IPS-18a (cell line): ENCODE measurements around the gene CNBD2.
A peak's percentile ranks its signal among the peaks of the same experiment; 100 is the strongest.
"Not testable (repeated sequence)": the region's sequence is repeated elsewhere in the genome, so short reads cannot be mapped to it uniquely, and the experiment has no call there.

ENCODE experiments used
- H3K27ac ChIP-seq: one replicate; pipeline ENCODE4 v1.5.1; 2013; ENCODE audit warnings: low read length
- H3K27me3 ChIP-seq: one replicate; pipeline ENCODE4 v1.6.1; 2013; ENCODE audit warnings: mild to moderate bottlenecking, low read length; ENCODE audit not compliant: control insufficient read depth, insufficient read depth
- H3K36me3 ChIP-seq: one replicate; pipeline ENCODE4 v1.6.1; 2013; ENCODE audit warnings: low read depth, low read length; ENCODE audit not compliant: control insufficient read depth
- H3K4me1 ChIP-seq: one replicate; pipeline ENCODE4 v1.6.1; 2013; ENCODE audit warnings: low read depth, low read length; ENCODE audit not compliant: control insufficient read depth
- H3K4me3 ChIP-seq: one replicate; pipeline ENCODE4 v1.5.1; 2013; ENCODE audit warnings: low read length
- H3K9ac ChIP-seq: one replicate; pipeline ENCODE4 v1.6.1; 2013; ENCODE audit warnings: mild to moderate bottlenecking, low read length, moderate library complexity
- H3K9me3 ChIP-seq: one replicate; pipeline ENCODE4 v1.6.1; 2013; ENCODE audit warnings: low read depth, low read length; ENCODE audit not compliant: control insufficient read depth

CNBD2 gene

DNA sequence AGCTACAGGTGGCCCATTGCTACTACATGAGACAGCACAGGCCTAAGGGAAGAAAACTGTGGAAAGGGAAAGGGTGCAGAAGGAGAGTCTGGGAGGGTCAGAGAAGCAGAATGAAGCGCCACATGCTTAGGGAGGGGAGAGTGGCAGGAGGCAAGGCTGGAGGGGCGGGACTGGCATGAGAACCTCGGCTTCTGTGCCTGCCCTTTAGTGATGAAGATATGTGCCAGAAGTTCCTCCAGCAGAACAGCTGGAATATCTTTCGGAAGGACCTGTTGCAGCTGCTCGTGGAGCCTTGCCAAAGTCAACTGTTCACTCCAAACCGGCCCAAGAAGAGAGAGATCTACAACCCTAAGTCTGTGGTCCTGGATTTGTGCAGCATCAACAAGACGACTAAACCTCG, 61.8 kb downstream of the CNBD2 start:
- no peaks in the 10 kb centered on the region for H3K36me3 ChIP-seq
- no peaks in the 10 kb centered on the region for H3K4me1 ChIP-seq
- H3K4me3 ChIP-seq = no peak overlapping the region
- H3K27me3 ChIP-seq = no peaks in the 10 kb centered on the region
- no peak overlapping the region for H3K9ac ChIP-seq
- no peak overlapping the region for H3K27ac ChIP-seq
- no peaks in the 10 kb centered on the region for H3K9me3 ChIP-seq

DNA sequence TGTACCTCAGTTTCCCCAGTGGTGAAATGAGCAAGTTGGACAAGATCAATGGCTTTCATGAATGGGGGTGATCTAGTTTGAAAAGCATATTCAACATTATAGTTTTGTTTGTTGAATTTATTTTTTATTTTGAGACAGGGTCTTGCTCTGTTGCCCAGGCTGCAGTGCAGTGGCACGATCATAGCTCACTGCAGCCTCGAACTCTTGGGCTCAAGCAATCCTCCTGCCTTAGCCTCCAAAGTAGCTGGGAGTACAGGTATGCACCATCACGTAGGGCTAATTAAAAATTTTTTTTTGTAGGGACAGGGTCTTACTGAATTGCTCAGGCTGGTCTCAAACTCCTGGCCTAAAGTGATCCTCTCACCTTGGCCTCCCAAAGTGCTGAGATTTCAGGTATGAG, 63.4 kb downstream of the CNBD2 start:
- Histone ChIP-seq H3K9me3 (no peaks in the 10 kb centered on the region), H3K4me1 (no peaks in the 10 kb centered on the region), H3K27me3 (no peaks in the 10 kb centered on the region), H3K27ac (no peak overlapping the region), H3K4me3 (no peak overlapping the region), H3K9ac (no peak overlapping the region), H3K36me3 (no peaks in the 10 kb centered on the region)

- H3K36me3 ChIP-seq = no peaks in the 10 kb centered on the region
- H3K4me1 ChIP-seq = no peaks in the 10 kb centered on the region
- H3K4me3 ChIP-seq = no peak overlapping the region
- H3K9ac ChIP-seq = no peak overlapping the region
- H3K9me3 ChIP-seq = no peaks in the 10 kb centered on the region
- no peak overlapping the region for H3K27ac ChIP-seq
- no peaks in the 10 kb centered on the region for H3K27me3 ChIP-seq
These were observed 66.5 kb downstream of the CNBD2 start for GRCh38 chr20:36034875-36035274.

GRCh38 chr20:36035745-36036144, 67.4 kb downstream of the CNBD2 start:
- no peaks in the 10 kb centered on the region for H3K9me3 ChIP-seq
- H3K27ac ChIP-seq = no peak overlapping the region
- H3K27me3 ChIP-seq = no peaks in the 10 kb centered on the region
- no peaks in the 10 kb centered on the region for H3K4me1 ChIP-seq
- no peaks in the 10 kb centered on the region for H3K36me3 ChIP-seq
- no peak overlapping the region for H3K4me3 ChIP-seq
- no peak overlapping the region for H3K9ac ChIP-seq

- H3K27me3 ChIP-seq = no peaks in the 10 kb centered on the region
- no peak overlapping the region for H3K27ac ChIP-seq
- H3K9me3 ChIP-seq = no peaks in the 10 kb centered on the region
- no peak overlapping the region for H3K4me3 ChIP-seq
- no peaks in the 10 kb centered on the region for H3K4me1 ChIP-seq
- H3K36me3 ChIP-seq = no peaks in the 10 kb centered on the region
- no peak overlapping the region for H3K9ac ChIP-seq
These were observed 68.3 kb downstream of the CNBD2 start for GRCh38 chr20:36036688-36037087.

DNA sequence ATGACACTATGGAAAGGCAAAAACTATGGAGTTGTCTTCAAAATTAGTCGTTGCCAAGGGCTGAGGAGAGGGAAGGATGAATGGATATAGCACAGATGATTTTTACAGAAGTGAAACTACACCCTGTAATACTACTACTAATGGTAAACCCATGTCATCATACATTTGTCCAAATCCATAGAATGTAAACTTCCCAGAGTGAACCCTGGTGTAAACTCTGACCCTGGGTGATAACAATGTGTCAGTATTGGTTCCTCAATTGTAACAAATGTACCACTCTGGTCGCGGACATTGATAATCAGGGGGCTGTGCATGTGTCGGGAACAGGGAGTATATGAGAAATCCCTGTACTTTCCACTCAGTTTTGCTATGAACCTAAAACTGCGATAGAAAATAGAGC, 72.2 kb downstream of the CNBD2 start:
- Histone ChIP-seq H3K27me3 (no peaks in the 10 kb centered on the region), H3K27ac (no peak overlapping the region), H3K4me1 (no peaks in the 10 kb centered on the region), H3K4me3 (no peak overlapping the region), H3K9me3 (no peaks in the 10 kb centered on the region), H3K36me3 (no peaks in the 10 kb centered on the region), H3K9ac (no peak overlapping the region)

DNA sequence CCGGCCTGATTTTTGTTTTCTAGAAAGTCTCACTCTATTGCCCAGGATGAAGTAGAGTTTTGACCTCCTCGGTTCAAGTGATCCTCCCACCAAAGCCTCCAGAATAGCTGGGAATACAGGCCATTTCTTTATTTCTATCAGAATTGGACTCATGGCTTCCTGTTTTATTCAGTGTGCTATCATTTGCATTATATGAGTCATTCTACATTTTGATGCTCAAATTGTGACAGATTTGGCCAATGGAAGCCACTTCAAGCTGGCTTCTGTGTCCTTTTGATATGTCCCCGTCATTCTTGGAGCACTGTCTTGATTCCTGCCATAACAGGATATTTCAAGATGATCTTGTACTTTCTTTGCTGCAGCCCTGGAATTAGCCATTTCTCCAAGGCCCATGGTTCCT, 75.1 kb downstream of the CNBD2 start:
- H3K36me3 ChIP-seq = peaks cover 4% of the 10 kb centered on the region
- H3K4me1 ChIP-seq = no peaks in the 10 kb centered on the region
- H3K9me3 ChIP-seq = no peaks in the 10 kb centered on the region
- no peak overlapping the region for H3K27ac ChIP-seq
- no peak overlapping the region for H3K4me3 ChIP-seq
- no peak overlapping the region for H3K9ac ChIP-seq
- H3K27me3 ChIP-seq = no peaks in the 10 kb centered on the region

DNA sequence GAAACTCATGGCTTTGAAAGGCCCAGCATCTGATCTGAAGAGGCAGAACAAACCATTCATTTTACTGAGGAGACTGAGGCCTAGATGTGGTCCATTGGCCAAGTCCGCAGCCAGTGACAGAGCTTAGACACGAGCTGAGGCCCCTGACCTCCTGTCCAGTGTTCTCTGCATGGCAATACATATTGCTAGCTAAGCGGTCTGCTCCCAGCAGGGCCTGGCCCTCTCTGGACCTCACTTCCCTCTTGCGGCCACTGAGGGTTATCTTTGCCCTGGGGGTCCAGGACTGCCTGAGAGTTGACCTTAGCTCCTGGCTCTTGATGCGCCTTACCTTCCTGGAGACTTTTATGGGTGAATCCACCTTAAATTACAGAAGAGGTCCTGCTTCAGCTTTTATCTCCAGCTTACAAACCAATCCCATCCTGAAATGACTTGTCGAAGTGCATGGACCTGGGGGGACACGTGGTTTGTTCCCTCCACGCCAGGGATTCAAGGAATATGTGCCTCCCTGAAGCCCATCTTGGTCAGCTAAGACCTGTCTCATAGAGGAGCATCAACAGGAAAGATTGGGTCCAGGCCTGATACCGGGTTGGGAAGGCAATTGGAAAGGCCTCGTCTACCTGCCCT, 75.6 kb downstream of the CNBD2 start:
- Histone ChIP-seq H3K27me3 (no peaks in the 10 kb centered on the region), H3K9ac (no peak overlapping the region), H3K36me3 (peaks cover 4% of the 10 kb centered on the region), H3K4me1 (no peaks in the 10 kb centered on the region), H3K4me3 (no peak overlapping the region), H3K9me3 (no peaks in the 10 kb centered on the region), H3K27ac (no peak overlapping the region)

DNA sequence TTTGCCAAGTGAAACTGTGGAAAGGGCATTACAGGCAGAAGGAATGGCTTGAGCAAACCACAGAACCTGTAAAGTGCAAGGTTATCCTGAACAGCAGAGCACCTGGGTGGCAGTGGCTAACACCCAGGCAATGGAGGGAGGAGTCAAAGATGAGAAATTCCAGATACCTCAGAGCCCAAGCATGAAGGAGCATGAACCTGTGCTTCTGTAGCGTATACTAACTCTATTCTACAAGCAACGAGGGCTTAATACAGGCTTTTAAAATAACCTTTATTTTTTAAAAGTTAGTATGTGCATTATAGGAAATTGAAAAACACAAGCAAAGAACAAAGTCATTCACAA, 77.0 kb downstream of the CNBD2 start:
- H3K36me3 ChIP-seq = peaks cover 4% of the 10 kb centered on the region
- no peak overlapping the region for H3K27ac ChIP-seq
- H3K9me3 ChIP-seq = no peaks in the 10 kb centered on the region
- H3K27me3 ChIP-seq = no peaks in the 10 kb centered on the region
- H3K4me3 ChIP-seq = no peak overlapping the region
- no peaks in the 10 kb centered on the region for H3K4me1 ChIP-seq
- H3K9ac ChIP-seq = no peak overlapping the region

- H3K36me3 ChIP-seq, H3K9ac ChIP-seq, H3K27me3 ChIP-seq, H3K27ac ChIP-seq, H3K4me1 ChIP-seq, H3K9me3 ChIP-seq, H3K4me3 ChIP-seq: not testable (repeated sequence)
These were observed 77.8 kb downstream of the CNBD2 start for GRCh38 chr20:36046073-36046798.

DNA sequence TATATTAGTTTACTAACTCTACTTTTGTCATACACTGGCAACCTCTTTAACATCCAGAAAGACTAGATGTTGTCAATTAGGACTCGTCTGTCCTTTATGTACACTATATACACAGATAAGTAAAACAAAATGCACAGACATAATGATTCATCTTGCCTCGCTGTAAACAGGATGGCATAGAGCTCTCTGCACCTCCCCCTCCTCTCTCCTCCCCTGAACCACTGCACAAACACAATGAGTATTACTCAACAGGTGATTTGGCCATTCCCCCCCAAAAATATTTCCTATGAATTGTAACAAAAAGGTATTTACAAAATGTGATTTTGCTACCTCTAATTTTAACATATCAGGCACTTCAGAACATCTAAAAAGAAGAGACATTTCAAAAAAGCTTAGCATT, 81.0 kb downstream of the CNBD2 start:
- not testable (repeated sequence) for H3K9me3 ChIP-seq, H3K36me3 ChIP-seq, H3K27me3 ChIP-seq, H3K27ac ChIP-seq, H3K9ac ChIP-seq
- Histone ChIP-seq H3K4me1 (peaks cover 10% of the 10 kb centered on the region), H3K4me3 (peak overlapping the region; percentile 83)
